Measurements from ENCODE around the gene STK17A.
"Not testable (repeated sequence)": the region's sequence is repeated elsewhere in the genome, so short reads cannot be mapped to it uniquely, and the experiment has no call there.

STK17A gene

GRCh38 chr7:43570688-43571365 lies 12.1 kb upstream of the STK17A start:
- H3K27ac ChIP-seq (ENCODE audit: low read length) = no peak overlapping the region

GRCh38 chr7:43572516-43573049 lies 10.3 kb upstream of the STK17A start:
- no peaks in the 10 kb centered on the region for H3K9me3 ChIP-seq (ENCODE audit: insufficient read depth, low read depth, low read length)
- no peaks in the 10 kb centered on the region for H3K36me3 ChIP-seq (ENCODE audit: insufficient read depth, low read depth, low read length)
- peaks cover 5% of the 10 kb centered on the region; the same call in 1 of the 2 replicates for H3K4me1 ChIP-seq (ENCODE audit: insufficient read depth, low read length)
- H3K4me3 ChIP-seq (ENCODE audit: low read length) = no peak overlapping the region
- no peaks in the 10 kb centered on the region for H3K27me3 ChIP-seq (ENCODE audit: insufficient read depth, low read length)
- no peak overlapping the region for H3K27ac ChIP-seq (ENCODE audit: low read length)
- no peak overlapping the region for H3K9ac ChIP-seq (ENCODE audit: low read depth, low read length)

More at GRCh38 chr7:43570688-43571365, 12.1 kb upstream of the STK17A start:
- Histone ChIP-seq H3K4me3 (ENCODE audit: low read length) (no peak overlapping the region), H3K9ac (ENCODE audit: low read depth, low read length) (no peak overlapping the region), H3K9me3 (ENCODE audit: insufficient read depth, low read depth, low read length) (no peaks in the 10 kb centered on the region), H3K36me3 (ENCODE audit: insufficient read depth, low read depth, low read length) (no peaks in the 10 kb centered on the region), H3K4me1 (ENCODE audit: insufficient read depth, low read length) (no peaks in the 10 kb centered on the region), H3K27me3 (ENCODE audit: insufficient read depth, low read length) (no peaks in the 10 kb centered on the region)

- H3K9me3 ChIP-seq (ENCODE audit: insufficient read depth, low read depth, low read length); H3K27me3 ChIP-seq (ENCODE audit: insufficient read depth, low read length); H3K4me1 ChIP-seq (ENCODE audit: insufficient read depth, low read length); H3K27ac ChIP-seq (ENCODE audit: low read length); H3K9ac ChIP-seq (ENCODE audit: low read depth, low read length); H3K4me3 ChIP-seq (ENCODE audit: low read length); H3K36me3 ChIP-seq (ENCODE audit: insufficient read depth, low read depth, low read length): not testable (repeated sequence)
Measured at GRCh38 chr7:43573832-43574231, 9.1 kb upstream of the STK17A start.

- H3K4me3 ChIP-seq (ENCODE audit: low read length) = no peak overlapping the region
- no peaks in the 10 kb centered on the region for H3K36me3 ChIP-seq (ENCODE audit: insufficient read depth, low read depth, low read length)
- no peak overlapping the region for H3K9ac ChIP-seq (ENCODE audit: low read depth, low read length)
- peaks cover 8% of the 10 kb centered on the region; the same call in 1 of the 2 replicates for H3K4me1 ChIP-seq (ENCODE audit: insufficient read depth, low read length)
- H3K27me3 ChIP-seq (ENCODE audit: insufficient read depth, low read length) = no peaks in the 10 kb centered on the region
- H3K27ac ChIP-seq (ENCODE audit: low read length) = no peak overlapping the region
- no peaks in the 10 kb centered on the region for H3K9me3 ChIP-seq (ENCODE audit: insufficient read depth, low read depth, low read length)
Measured at GRCh38 chr7:43575506-43575905, 7.4 kb upstream of the STK17A start.

- no peaks in the 10 kb centered on the region for H3K27me3 ChIP-seq (ENCODE audit: insufficient read depth, low read length)
Measured at GRCh38 chr7:43576241-43576640, 6.7 kb upstream of the STK17A start.

GRCh38 chr7:43577485-43577951 lies 5.4 kb upstream of the STK17A start:
- 0 out of 2 replicates have a peak, but pooled peaks cover 7% of the 10 kb centered on the region for H3K27me3 ChIP-seq (ENCODE audit: insufficient read depth, low read length)
- peaks cover 8% of the 10 kb centered on the region; the same call in 1 of the 2 replicates for H3K4me1 ChIP-seq (ENCODE audit: insufficient read depth, low read length)
- H3K4me3 ChIP-seq (ENCODE audit: low read length) = no peak overlapping the region
- H3K36me3 ChIP-seq (ENCODE audit: insufficient read depth, low read depth, low read length) = no peaks in the 10 kb centered on the region
- H3K9me3 ChIP-seq (ENCODE audit: insufficient read depth, low read depth, low read length) = no peaks in the 10 kb centered on the region
- H3K27ac ChIP-seq (ENCODE audit: low read length) = no peak overlapping the region
- H3K9ac ChIP-seq (ENCODE audit: low read depth, low read length) = no peak overlapping the region

More at GRCh38 chr7:43576241-43576640, 6.7 kb upstream of the STK17A start:
- Histone ChIP-seq H3K36me3 (ENCODE audit: insufficient read depth, low read depth, low read length) (no peaks in the 10 kb centered on the region), H3K9me3 (ENCODE audit: insufficient read depth, low read depth, low read length) (no peaks in the 10 kb centered on the region), H3K4me1 (ENCODE audit: insufficient read depth, low read length) (peaks cover 8% of the 10 kb centered on the region; the same call in 1 of the 2 replicates), H3K27ac (ENCODE audit: low read length) (no peak overlapping the region), H3K9ac (ENCODE audit: low read depth, low read length) (no peak overlapping the region), H3K4me3 (ENCODE audit: low read length) (no peak overlapping the region)

GRCh38 chr7:43583424-43584194 lies 701 bp downstream of the STK17A start:
- Histone ChIP-seq H3K9me3 (ENCODE audit: insufficient read depth, low read depth, low read length) (no peaks in the 10 kb centered on the region), H3K27ac (ENCODE audit: low read length) (no peak overlapping the region), H3K36me3 (ENCODE audit: insufficient read depth, low read depth, low read length) (no peaks in the 10 kb centered on the region), H3K4me3 (ENCODE audit: low read length) (peak overlapping the region; percentile 87), H3K9ac (ENCODE audit: low read depth, low read length) (peak overlapping the region; percentile 72; the same call in 1 of the 2 replicates), H3K4me1 (ENCODE audit: insufficient read depth, low read length) (peaks cover 4% of the 10 kb centered on the region; the same call in 1 of the 2 replicates), H3K27me3 (ENCODE audit: insufficient read depth, low read length) (peaks cover 22% of the 10 kb centered on the region)

- Histone ChIP-seq H3K4me1 (ENCODE audit: insufficient read depth, low read length) (peaks cover 4% of the 10 kb centered on the region; the same call in 1 of the 2 replicates), H3K27me3 (ENCODE audit: insufficient read depth, low read length) (peaks cover 22% of the 10 kb centered on the region), H3K9ac (ENCODE audit: low read depth, low read length) (peak overlapping the region; percentile 72; the same call in 1 of the 2 replicates), H3K27ac (ENCODE audit: low read length) (no peak overlapping the region), H3K36me3 (ENCODE audit: insufficient read depth, low read depth, low read length) (no peaks in the 10 kb centered on the region), H3K9me3 (ENCODE audit: insufficient read depth, low read depth, low read length) (no peaks in the 10 kb centered on the region), H3K4me3 (ENCODE audit: low read length) (peak overlapping the region; percentile 87)
Measured at GRCh38 chr7:43584195-43584586, 1.3 kb downstream of the STK17A start.

- not testable (repeated sequence) for H3K9me3 ChIP-seq (ENCODE audit: insufficient read depth, low read depth, low read length); H3K9ac ChIP-seq (ENCODE audit: low read depth, low read length); H3K4me1 ChIP-seq (ENCODE audit: insufficient read depth, low read length); H3K36me3 ChIP-seq (ENCODE audit: insufficient read depth, low read depth, low read length); H3K27ac ChIP-seq (ENCODE audit: low read length)
- H3K27me3 ChIP-seq (ENCODE audit: insufficient read depth, low read length) = peaks cover 22% of the 10 kb centered on the region
- H3K4me3 ChIP-seq (ENCODE audit: low read length) = peak overlapping the region; percentile 87; the same call in 1 of the 2 replicates
Measured at GRCh38 chr7:43584733-43585132, 1.8 kb downstream of the STK17A start.

- Histone ChIP-seq H3K36me3 (ENCODE audit: insufficient read depth, low read depth, low read length) (no peaks in the 10 kb centered on the region), H3K4me1 (ENCODE audit: insufficient read depth, low read length) (peaks cover 4% of the 10 kb centered on the region), H3K27ac (ENCODE audit: low read length) (no peak overlapping the region), H3K9ac (ENCODE audit: low read depth, low read length) (no peak overlapping the region), H3K9me3 (ENCODE audit: insufficient read depth, low read depth, low read length) (no peaks in the 10 kb centered on the region), H3K27me3 (ENCODE audit: insufficient read depth, low read length) (peaks cover 22% of the 10 kb centered on the region), H3K4me3 (ENCODE audit: low read length) (no peak overlapping the region)
Measured at GRCh38 chr7:43585562-43585961, 2.7 kb downstream of the STK17A start.

- H3K4me3 ChIP-seq (ENCODE audit: low read length) = no peak overlapping the region
- no peaks in the 10 kb centered on the region for H3K36me3 ChIP-seq (ENCODE audit: insufficient read depth, low read depth, low read length)
- H3K9me3 ChIP-seq (ENCODE audit: insufficient read depth, low read depth, low read length) = no peaks in the 10 kb centered on the region
- H3K27ac ChIP-seq (ENCODE audit: low read length) = no peak overlapping the region
- peaks cover 22% of the 10 kb centered on the region for H3K27me3 ChIP-seq (ENCODE audit: insufficient read depth, low read length)
- H3K4me1 ChIP-seq (ENCODE audit: insufficient read depth, low read length) = peaks cover 6% of the 10 kb centered on the region
- no peak overlapping the region for H3K9ac ChIP-seq (ENCODE audit: low read depth, low read length)
Measured at GRCh38 chr7:43586251-43586900, 3.5 kb downstream of the STK17A start.

Data from iPS-20b (cell line).